ENCODE results near the gene TEX10.

GRCh38 chr9:100285601-100286000 is 67.1 kb downstream of the TEX10 start:
- no peak for TF ChIP-seq CTCF (IDR thresholded peaks at IDR 0.05)
- no peak for TF ChIP-seq POLR2A (IDR thresholded peaks at IDR 0.05)
